Measurements from ENCODE around the gene TOP2A. TPM values are rescaled to one million over a fixed set of nuclear protein-coding genes. Genes with fewer than 3 reads are reported as not detected.

Gene TOP2A
- total RNA-seq, 1 experiment from 2014 or later = 230 TPM

- Histone ChIP-seq H3K56ac (ENCODE audit: insufficient read length, low read depth, low read length) (no peak overlapping the region), H3K4ac (ENCODE audit: low read depth, low read length) (no peak overlapping the region), H3K18ac (ENCODE audit: insufficient read length, low read depth, low read length) (no peak overlapping the region), H2BK15ac (ENCODE audit: low read depth, low read length) (no peak overlapping the region), H3K27ac (ENCODE audit: insufficient read length, low read depth, low read length) (no peak overlapping the region), H2AK5ac (ENCODE audit: insufficient read length, low read length) (no peak overlapping the region), H2BK12ac (ENCODE audit: insufficient read length, low read depth, low read length) (no peak overlapping the region), H2BK120ac (ENCODE audit: low read depth, low read length, poor library complexity, severe bottlenecking) (no peak overlapping the region), H4K8ac (replicated peaks; ENCODE audit: insufficient read length, low read depth, low read length) (no peak overlapping the region), H4K91ac (ENCODE audit: insufficient read length, low read depth, low read length) (no peak overlapping the region), H3K4me2 (ENCODE audit: insufficient read depth, insufficient read length, low read length) (no peak overlapping the region), H2BK5ac (ENCODE audit: insufficient read length, low read length) (no peak overlapping the region), H3K23me2 (ENCODE audit: insufficient read length, low read depth, low read length, poor library complexity, severe bottlenecking) (no peaks in the 10 kb centered on the region), H3K14ac (ENCODE audit: insufficient read depth, low read length) (no peak overlapping the region), H2BK20ac (ENCODE audit: low read depth, low read length, poor library complexity, severe bottlenecking) (no peak overlapping the region), H3K9me3 (ENCODE audit: control insufficient read depth, low read depth, low read length) (no peaks in the 10 kb centered on the region), H3K9ac (ENCODE audit: extremely low read depth, insufficient read length, low read length) (no peak overlapping the region), H2AFZ (ENCODE audit: low read length) (no peak overlapping the region), H4K5ac (ENCODE audit: insufficient read length, low read depth, low read length) (no peak overlapping the region), H3K4me1 (ENCODE audit: insufficient read depth, low read length) (peaks cover 7% of the 10 kb centered on the region; the same call in 1 of the 2 replicates), H3K79me2 (ENCODE audit: insufficient read depth, low read length) (no peaks in the 10 kb centered on the region), H3T11ph (ENCODE audit: low read length) (no peak overlapping the region), H4K20me1 (ENCODE audit: control insufficient read depth, insufficient read depth, insufficient read length) (peaks cover 2% of the 10 kb centered on the region), H3K79me1 (ENCODE audit: insufficient read depth, low read depth, low read length, poor library complexity, severe bottlenecking) (no peaks in the 10 kb centered on the region), H3K27me3 (ENCODE audit: insufficient read depth, low read length) (no peaks in the 10 kb centered on the region), H3K23ac (ENCODE audit: insufficient read length, low read depth, low read length) (no peak overlapping the region)
- DNase-seq = no peak
- Mint-ChIP-seq H3K9me3 (no peaks in the 10 kb centered on the region), H3K27me3 (ENCODE audit: low read depth) (no peaks in the 10 kb centered on the region), H3K4me1 (peaks cover 23 to 34% of the 10 kb centered on the region in 2 experiments), H3K27ac (peak overlapping the region in 2 of 3 experiments; percentile 40 to 57; a peak in 5 of 7 replicates), H3K36me3 (ENCODE audit: insufficient read depth in 1 of 3, low read depth in 3 of 3) (peaks cover 39 to 46% (median 39%) of the 10 kb centered on the region in 3 experiments; a peak in 6 of 7 replicates), H3K4me3 (no peak overlapping the region; a peak in 1 of 5 replicates)
- no CpG with 5 or more reads among the region's 3 CpGs for WGBS (ENCODE audit: extremely low coverage, insufficient read length, low lambda C conversion rate)
- TF ChIP-seq CTCF (conservative IDR thresholded peaks at IDR 0.05) = no peak
These were observed 39.7 kb upstream of the TOP2A start for GRCh38 chr17:40457369-40457768.
